ENCODE measurements around the gene FASTK.
"Not testable (repeated sequence)": the region's sequence is repeated elsewhere in the genome, so short reads cannot be mapped to it uniquely, and the experiment has no call there.

FASTK gene

DNA sequence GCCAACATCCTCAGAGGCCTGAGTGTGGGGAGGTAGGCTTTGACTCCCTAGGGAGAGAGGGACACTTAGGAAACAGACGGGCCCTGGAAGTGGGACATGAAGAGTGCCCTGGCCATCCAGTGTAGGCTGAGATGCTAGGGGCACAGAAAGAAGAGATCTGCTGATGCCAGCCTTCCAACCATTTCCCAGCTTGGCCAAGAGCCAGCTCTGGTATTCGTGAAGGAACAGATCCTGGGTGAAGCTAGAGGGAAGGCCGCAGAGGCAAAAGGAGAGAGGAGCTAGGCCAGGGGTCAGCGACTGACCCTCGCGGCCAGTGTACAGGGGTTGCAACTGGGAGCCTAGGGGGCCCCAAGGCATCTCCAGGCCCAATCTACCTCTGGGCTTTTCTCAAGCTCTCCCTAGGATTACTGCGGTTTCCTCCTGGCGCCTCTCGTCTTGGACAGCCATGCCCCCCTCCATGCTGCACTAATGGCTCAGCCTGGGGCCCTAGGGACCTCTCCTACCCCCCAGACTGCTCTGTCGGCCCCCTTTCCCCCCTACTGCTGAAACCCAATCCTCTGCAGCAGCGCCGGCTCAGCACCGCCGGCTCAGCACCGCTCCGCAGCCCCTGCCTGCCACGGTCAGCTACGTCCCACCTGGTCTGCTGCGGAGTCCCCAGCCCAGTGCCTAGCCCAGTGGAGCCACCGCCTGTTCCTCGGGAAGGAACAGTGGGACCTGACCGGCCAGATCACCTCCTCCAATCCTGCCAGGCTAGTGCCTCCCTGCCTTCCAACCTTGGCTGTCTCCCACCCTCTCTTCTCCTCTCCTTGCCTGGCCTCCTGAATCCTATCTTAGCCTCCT lies 32.4 kb downstream of the FASTK start, which contains the start of gene ASIC3:
Gene ASIC3, plus strand, starts transcription at position 556 of the 840 bp plus-strand sequence. CDS start 355 bp downstream, outside the sequence.
- DNase-seq (ENCODE audit: low spot score) = no peak

GRCh38 chr7:151046603-151047573 lies 33.7 kb downstream of the FASTK start:
- DNase-seq (ENCODE audit: low spot score) = no peak

- no peak for DNase-seq (ENCODE audit: low spot score)
Measured at GRCh38 chr7:151045967-151046366, 34.6 kb downstream of the FASTK start.

DNA sequence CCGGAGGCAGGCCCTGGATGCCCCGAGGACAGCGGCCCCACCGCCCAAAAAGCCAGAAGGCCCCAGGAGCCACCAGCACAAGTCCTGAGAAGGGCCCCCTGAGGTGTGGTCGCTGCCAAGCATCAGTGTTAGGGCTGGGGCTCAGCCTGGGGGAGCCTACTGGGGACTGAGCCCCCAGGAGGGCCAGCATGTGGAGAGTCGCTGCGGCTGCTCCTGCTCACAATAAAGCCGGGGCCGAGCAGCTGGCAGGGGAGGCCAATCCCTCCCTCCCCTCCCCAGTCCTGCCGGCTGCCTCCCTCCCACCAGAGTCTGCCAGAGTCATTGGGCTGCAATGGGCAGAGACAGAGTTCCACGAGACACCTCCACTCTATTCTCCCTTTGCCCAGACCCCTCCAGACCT lies 35.3 kb downstream of the FASTK start:
- no peak for DNase-seq (ENCODE audit: low spot score)

DNA sequence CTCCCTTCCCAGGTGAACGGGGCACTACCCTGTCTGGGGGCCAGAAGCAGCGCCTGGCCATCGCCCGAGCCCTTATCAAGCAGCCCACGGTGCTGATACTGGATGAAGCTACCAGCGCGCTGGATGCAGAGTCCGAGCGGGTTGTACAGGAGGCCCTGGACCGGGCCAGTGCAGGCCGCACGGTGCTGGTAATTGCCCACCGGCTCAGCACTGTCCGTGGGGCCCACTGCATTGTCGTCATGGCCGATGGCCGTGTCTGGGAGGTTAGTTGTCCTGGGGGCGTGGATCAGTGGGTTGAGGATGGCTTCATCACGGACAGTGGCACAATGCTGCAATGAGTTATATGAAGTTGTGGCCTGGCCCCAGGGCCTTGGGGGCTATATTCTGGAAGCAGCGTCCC lies 36.6 kb downstream of the FASTK start:
- no peak for DNase-seq (ENCODE audit: low spot score)

DNA sequence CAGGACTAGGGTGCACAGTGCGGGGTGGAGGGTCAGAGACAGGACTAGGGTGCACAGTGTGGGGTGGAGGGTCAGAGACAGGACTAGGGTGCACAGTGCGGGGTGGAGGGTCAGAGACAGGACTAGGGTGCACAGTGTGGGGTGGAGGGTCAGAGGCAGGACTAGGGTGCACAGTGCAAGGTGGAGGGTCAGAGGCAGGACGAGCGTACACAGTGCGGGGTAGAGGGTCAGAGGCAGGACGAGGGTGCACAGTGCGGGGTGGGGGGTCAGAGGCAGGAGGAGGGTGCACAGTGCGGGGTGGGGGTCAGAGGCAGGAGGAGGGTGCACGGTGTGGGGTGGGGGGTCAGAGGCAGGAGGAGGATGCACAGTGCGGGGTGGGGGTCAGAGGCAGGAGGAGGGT lies 37.2 kb downstream of the FASTK start:
- not testable (repeated sequence) for DNase-seq (ENCODE audit: low spot score)

DNA sequence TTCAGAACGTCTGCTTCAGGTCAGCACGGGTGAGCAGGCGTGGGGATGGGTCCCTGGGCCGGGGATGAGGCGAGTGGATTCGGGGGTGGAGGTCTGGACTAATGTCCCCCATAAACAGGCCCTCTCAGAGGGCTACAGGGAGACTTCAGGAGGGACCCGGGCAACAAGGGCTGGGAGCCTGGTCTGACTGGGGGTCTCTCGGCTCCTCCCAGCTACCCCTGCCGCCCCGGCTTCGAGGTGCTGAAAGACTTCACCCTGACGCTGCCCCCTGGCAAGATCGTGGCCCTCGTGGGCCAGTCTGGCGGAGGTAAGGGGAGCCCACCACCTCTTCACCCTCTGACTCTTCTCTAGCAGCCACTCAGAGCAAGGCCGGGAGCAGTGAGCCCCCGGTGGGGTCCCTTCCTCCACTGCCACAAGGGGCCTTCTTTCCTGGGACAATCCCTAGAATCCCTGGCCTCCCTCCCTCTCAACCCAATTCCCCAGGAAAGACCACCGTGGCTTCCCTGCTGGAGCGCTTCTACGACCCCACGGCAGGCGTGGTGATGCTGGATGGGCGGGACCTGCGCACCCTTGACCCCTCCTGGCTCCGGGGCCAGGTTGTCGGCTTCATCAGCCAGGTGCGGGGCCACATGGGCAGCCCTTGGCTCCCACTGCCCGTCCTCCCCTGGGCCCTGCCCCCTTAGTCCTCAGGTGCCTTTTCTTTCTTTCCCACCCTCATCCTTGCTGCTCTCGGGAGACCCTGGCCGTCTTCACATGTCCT lies 39.8 kb downstream of the FASTK start:
- no peak for DNase-seq (ENCODE audit: low spot score)

DNA sequence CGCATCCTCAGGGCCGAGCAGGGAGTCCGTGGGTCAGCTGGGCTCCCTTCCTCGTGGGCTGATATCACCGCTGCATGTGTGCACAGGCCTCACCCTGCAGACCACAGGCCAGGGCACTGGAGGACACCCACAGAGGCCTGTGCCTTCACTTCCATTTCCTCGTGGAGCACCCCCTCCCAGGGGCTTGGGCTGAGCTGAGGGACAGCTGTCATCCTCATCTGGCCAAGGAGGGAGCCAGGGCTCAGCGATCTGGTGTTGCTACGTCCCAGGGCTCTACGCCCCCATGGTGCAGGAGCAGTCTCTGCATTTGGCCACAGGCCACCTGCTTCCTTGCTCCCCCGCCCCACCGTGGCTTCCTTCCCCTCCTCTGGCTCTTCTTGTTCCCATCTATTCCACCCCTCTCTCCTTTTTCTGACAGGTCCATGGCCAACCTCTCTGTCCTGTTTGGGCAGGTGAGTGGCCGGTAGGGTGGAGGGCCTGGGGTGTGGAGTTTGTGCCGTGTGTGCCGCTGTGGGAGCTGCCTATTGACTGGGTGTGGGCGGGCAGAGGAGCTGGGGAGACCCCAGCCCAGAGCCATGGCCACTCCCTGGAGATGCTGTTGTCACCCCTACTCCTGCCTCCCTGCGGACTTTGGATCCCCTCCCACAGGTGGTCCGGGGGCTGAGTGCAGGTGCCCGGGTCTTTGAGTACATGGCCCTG lies 40.6 kb downstream of the FASTK start:
- no peak for DNase-seq (ENCODE audit: low spot score)

- DNase-seq (ENCODE audit: low spot score) = peak; percentile 91
Measured at GRCh38 chr7:151038951-151039849, 41.4 kb downstream of the FASTK start.

DNA sequence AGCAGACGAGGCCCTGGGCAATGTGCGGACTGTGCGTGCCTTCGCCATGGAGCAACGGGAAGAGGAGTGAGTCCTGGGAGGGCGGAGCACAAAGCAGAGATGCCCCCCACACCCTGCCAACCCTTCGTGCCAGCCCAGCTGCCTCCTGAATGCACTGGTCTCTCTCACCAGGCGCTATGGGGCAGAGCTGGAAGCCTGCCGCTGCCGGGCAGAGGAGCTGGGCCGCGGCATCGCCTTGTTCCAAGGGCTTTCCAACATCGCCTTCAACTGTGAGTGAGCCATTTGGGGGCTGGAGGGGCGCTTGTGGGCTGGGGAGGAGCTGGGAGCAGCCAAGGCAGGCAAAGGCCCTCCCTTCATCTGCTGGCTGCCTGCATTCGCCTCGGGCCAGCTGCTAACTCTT lies 44.7 kb downstream of the FASTK start:
- DNase-seq (ENCODE audit: low spot score) = no peak

GRCh38 chr7:151035026-151035717 lies 45.4 kb downstream of the FASTK start:
- no peak for DNase-seq (ENCODE audit: low spot score)

GRCh38 chr7:151034312-151035025 lies 46.1 kb downstream of the FASTK start:
- no peak for DNase-seq (ENCODE audit: low spot score)

DNA sequence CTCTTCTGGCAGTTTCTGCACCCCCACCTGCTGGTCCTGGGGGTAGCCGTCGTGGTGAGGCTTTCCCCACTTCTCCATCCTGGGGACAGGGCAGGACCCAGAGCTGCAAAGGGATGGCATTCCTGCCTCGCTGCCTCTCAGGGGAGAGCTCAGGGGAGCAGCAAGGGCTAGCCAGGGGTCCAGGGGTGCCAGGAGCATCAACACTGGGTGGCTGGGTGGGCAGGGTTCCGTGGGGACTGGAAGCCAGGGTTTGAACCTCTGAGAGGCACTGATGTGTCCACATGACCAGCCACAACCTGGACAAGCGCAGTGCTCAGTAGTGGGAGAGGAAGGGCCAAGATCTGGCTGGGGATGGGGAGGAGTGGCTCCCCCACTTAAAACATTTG lies 46.8 kb downstream of the FASTK start:
- DNase-seq (ENCODE audit: low spot score) = no peak

DNA sequence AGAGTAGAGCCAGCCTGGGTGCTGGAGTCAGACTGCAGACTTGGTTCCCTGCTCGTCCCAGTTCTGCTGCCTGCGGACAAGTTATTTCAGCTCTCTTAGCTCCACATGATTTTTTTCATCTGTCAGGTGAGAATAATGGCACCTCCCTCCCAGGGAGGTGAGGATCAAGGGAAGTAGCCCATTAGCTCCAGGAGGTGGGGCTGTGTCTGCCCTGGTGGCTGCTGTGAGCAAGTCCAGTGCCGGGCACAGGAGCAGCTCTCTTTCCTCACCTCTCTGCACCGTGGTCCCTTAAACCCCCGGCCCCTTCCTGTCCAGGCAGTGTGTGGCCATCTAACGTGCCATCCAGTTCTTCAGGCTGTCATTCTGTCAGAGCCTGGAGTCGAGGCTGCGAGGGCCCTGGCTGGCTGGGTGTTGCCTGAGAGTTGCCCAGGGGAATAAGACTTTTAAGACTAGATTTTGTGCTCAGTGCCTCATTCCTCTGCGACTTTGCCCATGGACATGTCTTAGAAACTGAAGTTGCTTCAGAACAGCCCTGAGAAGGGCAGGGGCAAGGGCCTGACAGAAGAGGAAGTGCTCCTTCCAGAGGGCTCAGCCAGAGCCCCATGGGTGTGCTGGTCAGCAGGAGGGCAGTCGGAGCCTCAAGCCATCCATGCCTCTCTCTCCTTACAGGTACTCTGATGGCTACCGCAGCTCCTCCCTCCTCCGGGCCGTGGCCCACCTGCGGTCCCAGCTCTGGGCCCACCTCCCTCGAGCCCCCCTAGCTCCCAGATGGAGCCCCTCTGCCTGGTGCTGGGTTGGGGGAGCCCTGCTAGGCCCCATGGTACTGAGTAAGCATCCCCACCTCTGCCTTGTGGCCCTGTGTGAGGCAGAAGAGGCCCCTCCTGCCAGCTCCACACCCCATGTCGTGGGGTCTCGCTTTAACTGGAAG lies 47.4 kb downstream of the FASTK start:
- DNase-seq (ENCODE audit: low spot score) = no peak

DNA sequence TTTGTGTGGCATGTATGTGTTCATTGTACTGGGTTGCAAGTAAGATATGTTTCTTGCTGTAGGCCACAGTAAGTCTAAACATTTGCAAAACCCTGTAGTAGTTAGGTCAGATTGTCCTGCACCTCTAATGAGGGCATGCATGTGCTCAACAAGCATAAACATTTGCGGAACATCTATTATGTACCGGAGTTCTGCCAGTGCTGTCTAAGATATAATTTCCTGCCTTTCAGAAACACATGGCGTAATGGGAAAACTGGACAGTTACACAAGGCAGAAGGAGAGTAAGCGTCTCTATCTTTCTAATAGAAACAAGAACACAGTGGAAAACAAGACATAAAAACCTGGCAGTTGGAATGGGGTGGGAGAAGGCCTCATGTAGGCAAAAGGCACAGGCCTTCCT lies 49.6 kb downstream of the FASTK start:
- no peak for DNase-seq (ENCODE audit: low spot score)

DNA sequence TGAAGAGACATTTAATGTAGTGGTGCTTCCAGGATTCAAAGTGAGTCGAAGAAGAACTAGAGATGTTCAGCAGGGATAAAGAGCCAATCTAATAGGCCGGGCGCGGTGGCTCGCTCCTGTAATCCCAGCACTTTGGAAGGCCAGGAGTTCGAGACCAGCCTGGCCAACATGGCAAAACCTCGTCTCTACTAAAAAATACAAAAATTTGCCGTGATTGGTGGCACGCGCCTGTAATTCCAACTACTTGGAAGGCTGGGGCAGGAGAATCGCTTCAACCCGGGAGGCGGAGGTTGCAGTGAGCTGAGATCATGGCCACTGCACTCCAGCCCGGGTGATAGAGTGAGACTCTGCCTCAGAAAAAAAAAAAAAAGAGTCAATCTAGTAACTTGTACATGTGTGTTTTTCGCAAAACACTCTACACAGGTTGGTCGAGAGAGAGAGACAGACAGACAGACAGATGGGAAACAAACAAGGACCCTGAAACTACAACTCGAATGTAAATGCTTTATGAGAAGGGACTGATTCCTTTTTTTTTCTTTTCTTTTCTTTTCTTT lies 51.6 kb downstream of the FASTK start:
- DNase-seq (ENCODE audit: low spot score) = no peak

GRCh38 chr7:151028131-151028947 lies 52.3 kb downstream of the FASTK start, which contains the start of gene ABCB8:
Gene ABCB8 (plus strand): TSS chr7:151028450. CDS start chr7:151028516, 66 bp downstream.
- DNase-seq (ENCODE audit: low spot score) = peak; percentile 99
